ENCODE results near the gene PTGDS.
A peak's percentile ranks its signal among the peaks of the same experiment; 100 is the strongest.

Gene PTGDS

DNA sequence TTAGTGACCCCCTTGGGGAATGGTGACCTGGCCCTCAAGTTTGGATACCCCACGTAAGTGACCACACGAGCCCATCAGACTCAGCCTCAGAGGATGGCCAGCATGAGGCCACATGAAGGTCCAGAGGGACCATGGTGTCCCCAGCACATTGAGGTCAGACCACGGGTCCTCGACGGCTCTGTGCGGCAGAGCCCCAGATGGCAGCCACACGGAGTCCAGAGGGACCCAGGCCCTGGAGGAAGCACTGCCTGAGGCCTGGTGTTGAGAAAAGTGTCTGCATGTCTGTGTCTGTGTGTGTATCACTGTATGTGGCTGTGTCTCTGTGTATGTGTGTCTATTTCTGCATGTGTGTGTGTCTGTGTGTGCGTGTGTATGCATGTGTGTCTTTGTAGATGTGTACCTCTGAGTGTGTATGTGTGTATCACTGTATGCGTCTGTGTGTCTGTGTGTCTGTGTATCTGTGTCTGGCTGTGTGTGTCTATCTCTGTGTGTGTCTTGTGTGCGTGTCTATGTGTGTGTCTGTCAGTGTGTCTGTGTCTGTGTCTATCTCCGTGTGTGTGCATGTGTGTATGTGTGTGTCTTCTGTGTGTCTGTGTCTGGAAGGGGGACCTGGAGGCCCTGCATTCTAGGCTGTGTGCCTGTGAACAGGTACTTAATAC lies 6.5 kb downstream of the PTGDS start:
- Histone ChIP-seq H3K36me3 (replicated peaks in 1 of 2; ENCODE audit: control insufficient read depth in 2 of 2, insufficient read depth in 2 of 2, low read length in 2 of 2) (no peaks in the 10 kb centered on the region), H3K4ac (ENCODE audit: low read length) (no peak overlapping the region), H3K27me3 (ENCODE audit: control insufficient read depth in 3 of 3, insufficient read depth in 3 of 3, low read depth in 1 of 3, low read length in 3 of 3) (peaks cover 4 to 51% (median 36%) of the 10 kb centered on the region in 3 experiments), H2AK5ac (ENCODE audit: low read depth, low read length) (peak overlapping the region; percentile 90), H2BK15ac (ENCODE audit: low read length) (no peak overlapping the region), H3K9ac (ENCODE audit: low read depth, low read length, poor library complexity) (no peak overlapping the region), H3K4me3 (ENCODE audit: low read length in 2 of 2) (peak overlapping the region in 1 of 2 donors; percentile 18), H2BK120ac (ENCODE audit: low read depth, low read length) (no peak overlapping the region), H3K18ac (ENCODE audit: low read length) (no peak overlapping the region), H3K4me2 (ENCODE audit: insufficient read depth, low read length, poor library complexity, severe bottlenecking) (no peak overlapping the region), H4K91ac (ENCODE audit: low read depth, low read length, poor library complexity) (no peak overlapping the region), H3K9me3 (replicated peaks in 1 of 2; ENCODE audit: control insufficient read depth in 2 of 2, insufficient read depth in 1 of 2, low read depth in 1 of 2, low read length in 2 of 2) (no peaks in the 10 kb centered on the region), H2BK5ac (ENCODE audit: low read length) (no peak overlapping the region), H2AFZ (ENCODE audit: low read length) (no peak overlapping the region), H3K14ac (ENCODE audit: low read length) (no peak overlapping the region), H3K23ac (ENCODE audit: low read depth, low read length, poor library complexity) (no peak overlapping the region), H2BK12ac (ENCODE audit: low read length) (peak overlapping the region; percentile 46), H3K27ac (replicated peaks; ENCODE audit: low read length) (no peak overlapping the region), H3K4me1 (ENCODE audit: control insufficient read depth in 2 of 2, insufficient read depth in 1 of 2, low read depth in 1 of 2, low read length in 2 of 2) (peaks cover 0 to 2% of the 10 kb centered on the region in 2 donors), H3K79me1 (ENCODE audit: low read depth, low read length) (no peaks in the 10 kb centered on the region), H4K8ac (ENCODE audit: low read depth, low read length) (no peak overlapping the region)
- DNase-seq (ENCODE audit: low spot score), result no peak
- no CpG with 5 or more reads among the region's 11 CpGs for WGBS, 2 donors (ENCODE audit: extremely low coverage in 2 of 2, insufficient read length in 2 of 2, insufficient replicate concordance in 1 of 2)

DNA sequence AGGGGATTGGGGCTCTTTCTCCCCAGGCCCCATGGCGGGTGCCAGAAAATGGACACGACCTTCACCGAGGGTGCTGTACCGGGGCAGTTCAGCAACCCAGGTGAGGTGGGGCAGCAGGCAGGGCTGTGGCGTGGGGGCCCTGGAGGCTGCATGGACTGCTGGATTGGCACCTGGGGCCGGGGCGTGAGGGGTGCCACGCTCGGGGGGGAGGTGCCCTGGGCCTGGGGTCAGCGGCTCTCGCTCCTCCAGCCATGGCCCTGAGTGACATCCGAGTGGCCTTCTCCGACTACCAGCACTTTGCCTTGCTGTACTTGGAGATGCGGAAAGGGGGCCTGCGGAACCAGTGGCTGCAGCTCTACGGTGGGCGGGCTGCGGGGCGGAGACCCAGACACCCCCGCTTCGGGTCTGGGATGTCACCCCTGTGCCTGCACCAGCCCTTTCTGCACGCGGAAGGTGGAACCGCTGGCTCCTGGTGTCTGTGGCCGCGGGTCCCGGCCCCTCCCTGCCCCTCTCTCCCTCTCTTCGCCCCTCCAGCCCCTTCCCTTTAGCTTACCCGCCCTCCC lies 7.2 kb downstream of the PTGDS start:
- Histone ChIP-seq H3K27me3 (ENCODE audit: control insufficient read depth in 3 of 3, insufficient read depth in 3 of 3, low read depth in 1 of 3, low read length in 3 of 3) (peaks cover 4 to 43% (median 36%) of the 10 kb centered on the region in 3 experiments), H3K9me3 (replicated peaks in 1 of 2; ENCODE audit: control insufficient read depth in 2 of 2, insufficient read depth in 1 of 2, low read depth in 1 of 2, low read length in 2 of 2) (no peaks in the 10 kb centered on the region), H3K23ac (ENCODE audit: low read depth, low read length, poor library complexity) (no peak overlapping the region), H3K4me1 (ENCODE audit: control insufficient read depth in 2 of 2, insufficient read depth in 1 of 2, low read depth in 1 of 2, low read length in 2 of 2) (no peaks in the 10 kb centered on the region), H2BK5ac (ENCODE audit: low read length) (peak overlapping the region; percentile 63), H2BK15ac (ENCODE audit: low read length) (peak overlapping the region; percentile 94), H2AK5ac (ENCODE audit: low read depth, low read length) (peak overlapping the region; percentile 47), H3K4me3 (ENCODE audit: low read length in 2 of 2) (peak overlapping the region in 1 of 2 donors; percentile 18), H3K36me3 (replicated peaks in 1 of 2; ENCODE audit: control insufficient read depth in 2 of 2, insufficient read depth in 2 of 2, low read length in 2 of 2) (no peaks in the 10 kb centered on the region), H3K4ac (ENCODE audit: low read length) (peak overlapping the region; percentile 76), H3K79me1 (ENCODE audit: low read depth, low read length) (no peaks in the 10 kb centered on the region), H3K9ac (ENCODE audit: low read depth, low read length, poor library complexity) (no peak overlapping the region), H3K18ac (ENCODE audit: low read length) (peak overlapping the region; percentile 97), H2AFZ (ENCODE audit: low read length) (no peak overlapping the region), H3K14ac (ENCODE audit: low read length) (peak overlapping the region; percentile 67), H3K27ac (replicated peaks; ENCODE audit: low read length) (no peak overlapping the region), H3K4me2 (ENCODE audit: insufficient read depth, low read length, poor library complexity, severe bottlenecking) (peak overlapping the region; percentile 88), H4K91ac (ENCODE audit: low read depth, low read length, poor library complexity) (no peak overlapping the region), H4K8ac (ENCODE audit: low read depth, low read length) (no peak overlapping the region), H2BK12ac (ENCODE audit: low read length) (peak overlapping the region; percentile 41), H2BK120ac (ENCODE audit: low read depth, low read length) (no peak overlapping the region)
- DNase-seq (ENCODE audit: low spot score), result no peak
- WGBS, 2 donors (ENCODE audit: extremely low coverage in 2 of 2, insufficient read length in 2 of 2, insufficient replicate concordance in 1 of 2), result no CpG with 5 or more reads among the region's 29 CpGs

DNA sequence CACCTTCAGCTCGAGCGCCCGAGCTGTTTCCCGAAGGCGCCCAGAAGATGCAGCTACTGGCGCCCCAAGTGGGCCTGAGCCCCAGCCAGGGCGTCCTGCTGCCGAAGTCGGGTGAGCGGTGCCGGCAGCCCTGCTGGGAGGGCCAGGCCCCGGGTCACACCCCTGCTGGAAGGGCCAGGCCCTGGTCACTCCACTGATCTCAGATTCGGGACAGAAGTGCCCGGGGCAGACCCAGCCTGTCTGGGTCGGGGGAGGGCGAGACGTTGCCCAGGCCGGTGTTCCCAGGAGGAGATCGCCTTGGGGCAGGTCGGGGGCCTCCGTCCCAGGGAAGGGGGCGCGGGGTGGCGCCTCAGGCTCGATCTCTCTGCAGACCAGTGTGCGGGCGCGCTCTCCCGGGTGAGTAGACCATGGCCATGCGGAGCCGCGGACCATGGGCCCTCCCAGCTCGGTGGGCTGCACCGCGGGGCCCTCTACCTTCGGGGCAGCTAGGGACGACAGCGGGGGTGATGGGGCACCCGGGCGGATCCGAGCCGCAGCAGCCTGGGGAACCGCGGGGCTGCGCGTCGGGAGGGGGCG lies 7.8 kb downstream of the PTGDS start:
- Histone ChIP-seq H3K4me1 (ENCODE audit: control insufficient read depth in 2 of 2, insufficient read depth in 1 of 2, low read depth in 1 of 2, low read length in 2 of 2) (peaks cover 0 to 2% of the 10 kb centered on the region in 2 donors), H3K4ac (ENCODE audit: low read length) (peak overlapping the region; percentile 23), H2AK5ac (ENCODE audit: low read depth, low read length) (peak overlapping the region; percentile 47), H3K27me3 (ENCODE audit: control insufficient read depth in 3 of 3, insufficient read depth in 3 of 3, low read depth in 1 of 3, low read length in 3 of 3) (peaks cover 4 to 37% (median 36%) of the 10 kb centered on the region in 3 experiments), H2AFZ (ENCODE audit: low read length) (no peak overlapping the region), H3K27ac (replicated peaks; ENCODE audit: low read length) (no peak overlapping the region), H2BK120ac (ENCODE audit: low read depth, low read length) (no peak overlapping the region), H2BK5ac (ENCODE audit: low read length) (peak overlapping the region; percentile 87), H2BK12ac (ENCODE audit: low read length) (peak overlapping the region; percentile 84), H3K18ac (ENCODE audit: low read length) (peak overlapping the region; percentile 97), H4K8ac (ENCODE audit: low read depth, low read length) (peak overlapping the region; percentile 43), H3K79me1 (ENCODE audit: low read depth, low read length) (no peaks in the 10 kb centered on the region), H3K4me2 (ENCODE audit: insufficient read depth, low read length, poor library complexity, severe bottlenecking) (peak overlapping the region; percentile 88), H3K4me3 (ENCODE audit: low read length in 2 of 2) (peak overlapping the region in 1 of 2 donors; percentile 62), H3K23ac (ENCODE audit: low read depth, low read length, poor library complexity) (peak overlapping the region; percentile 2), H2BK15ac (ENCODE audit: low read length) (peak overlapping the region; percentile 94), H3K9ac (ENCODE audit: low read depth, low read length, poor library complexity) (peak overlapping the region; percentile 81), H3K14ac (ENCODE audit: low read length) (peak overlapping the region; percentile 67), H3K9me3 (replicated peaks in 1 of 2; ENCODE audit: control insufficient read depth in 2 of 2, insufficient read depth in 1 of 2, low read depth in 1 of 2, low read length in 2 of 2) (peaks cover 0 to under 1% of the 10 kb centered on the region in 2 donors), H3K36me3 (replicated peaks in 1 of 2; ENCODE audit: control insufficient read depth in 2 of 2, insufficient read depth in 2 of 2, low read length in 2 of 2) (no peaks in the 10 kb centered on the region), H4K91ac (ENCODE audit: low read depth, low read length, poor library complexity) (no peak overlapping the region)
- no peak for DNase-seq (ENCODE audit: low spot score)
- no CpG with 5 or more reads among the region's 48 CpGs for WGBS, 2 donors (ENCODE audit: extremely low coverage in 2 of 2, insufficient read length in 2 of 2, insufficient replicate concordance in 1 of 2)

DNA sequence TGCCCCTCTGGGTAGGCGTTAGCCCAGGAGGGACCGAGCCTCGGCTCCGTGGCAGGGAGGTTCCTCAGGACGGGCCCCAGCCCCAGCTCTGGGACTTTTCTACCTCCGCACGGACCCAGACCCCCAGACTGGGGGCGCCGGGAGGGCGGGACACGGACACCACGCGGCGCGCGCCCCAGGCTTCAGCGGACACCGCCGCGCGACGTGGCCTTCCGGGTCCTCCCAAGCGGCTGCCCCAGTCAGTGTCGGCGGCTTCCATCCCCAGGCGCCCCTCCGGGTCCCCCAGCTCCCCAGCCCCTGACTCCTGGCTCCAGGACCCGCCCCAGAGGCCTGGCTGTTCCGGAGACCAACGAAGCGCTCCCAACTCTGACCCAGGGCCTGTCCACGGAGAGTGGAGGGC lies 8.5 kb downstream of the PTGDS start:
- no CpG with 5 or more reads among the region's 33 CpGs for WGBS, 2 donors (ENCODE audit: extremely low coverage in 2 of 2, insufficient read length in 2 of 2, insufficient replicate concordance in 1 of 2)
- peak overlapping the region; percentile 97 for H3K18ac ChIP-seq (ENCODE audit: low read length)
- H3K27ac ChIP-seq (replicated peaks; ENCODE audit: low read length), result no peak overlapping the region
- no peak overlapping the region for H2BK5ac ChIP-seq (ENCODE audit: low read length)
- DNase-seq (ENCODE audit: low spot score), result no peak
- H3K14ac ChIP-seq (ENCODE audit: low read length), result peak overlapping the region; percentile 91
- no peak overlapping the region for H4K8ac ChIP-seq (ENCODE audit: low read depth, low read length)
- no peak overlapping the region for H2BK120ac ChIP-seq (ENCODE audit: low read depth, low read length)
- H3K27me3 ChIP-seq (ENCODE audit: control insufficient read depth in 3 of 3, insufficient read depth in 3 of 3, low read depth in 1 of 3, low read length in 3 of 3), result peaks cover 4 to 36% (median 30%) of the 10 kb centered on the region in 3 experiments
- no peak overlapping the region for H3K9ac ChIP-seq (ENCODE audit: low read depth, low read length, poor library complexity)
- no peaks in the 10 kb centered on the region for H3K79me1 ChIP-seq (ENCODE audit: low read depth, low read length)
- H3K23ac ChIP-seq (ENCODE audit: low read depth, low read length, poor library complexity), result no peak overlapping the region
- H4K91ac ChIP-seq (ENCODE audit: low read depth, low read length, poor library complexity), result no peak overlapping the region
- peaks cover 0 to 2% of the 10 kb centered on the region in 2 donors for H3K4me1 ChIP-seq (ENCODE audit: control insufficient read depth in 2 of 2, insufficient read depth in 1 of 2, low read depth in 1 of 2, low read length in 2 of 2)
- H2AK5ac ChIP-seq (ENCODE audit: low read depth, low read length), result peak overlapping the region; percentile 14
- peaks cover 5 to 7% of the 10 kb centered on the region in 2 donors for H3K9me3 ChIP-seq (replicated peaks in 1 of 2; ENCODE audit: control insufficient read depth in 2 of 2, insufficient read depth in 1 of 2, low read depth in 1 of 2, low read length in 2 of 2)
- no peak overlapping the region for H3K4me3 ChIP-seq (ENCODE audit: low read length in 2 of 2)
- H2AFZ ChIP-seq (ENCODE audit: low read length), result no peak overlapping the region
- no peaks in the 10 kb centered on the region for H3K36me3 ChIP-seq (replicated peaks in 1 of 2; ENCODE audit: control insufficient read depth in 2 of 2, insufficient read depth in 2 of 2, low read length in 2 of 2)
- peak overlapping the region; percentile 88 for H3K4me2 ChIP-seq (ENCODE audit: insufficient read depth, low read length, poor library complexity, severe bottlenecking)
- H2BK12ac ChIP-seq (ENCODE audit: low read length), result peak overlapping the region; percentile 31
- no peak overlapping the region for H3K4ac ChIP-seq (ENCODE audit: low read length)
- H2BK15ac ChIP-seq (ENCODE audit: low read length), result peak overlapping the region; percentile 39
